ENCODE measurements around the gene STPG1.

The STPG1 gene

GRCh38 chr1:24390924-24391782, 22.4 kb downstream of the STPG1 start:
- Histone ChIP-seq H3K27ac (no peak overlapping the region), H3K4me3 (ENCODE audit: low read depth, low read length) (no peak overlapping the region), H3K27me3 (replicated peaks) (no peaks in the 10 kb centered on the region), H3K36me3 (replicated peaks) (no peaks in the 10 kb centered on the region)
- in situ Hi-C loops (cut with HindIII; ENCODE audit: low pct_ligation_motif_present, low sequenced_read_pairs): loop anchor here (10.0 kb wide), 1 partner anchor 196 kb away; no protein-coding TSS in a partner anchor
- peak; percentile 99 for TF ChIP-seq CTCF (IDR thresholded peaks at IDR 0.05; ENCODE audit: low read depth, low read length, missing control alignments)
- DNase-seq: peak; percentile 75

GRCh38 chr1:24389231-24389678, 24.3 kb downstream of the STPG1 start:
- Histone ChIP-seq H3K27me3 (replicated peaks) (no peaks in the 10 kb centered on the region), H3K27ac (no peak overlapping the region), H3K36me3 (replicated peaks) (no peaks in the 10 kb centered on the region), H3K4me3 (ENCODE audit: low read depth, low read length) (no peak overlapping the region)
- no peak for TF ChIP-seq CTCF (IDR thresholded peaks at IDR 0.05; ENCODE audit: low read depth, low read length, missing control alignments)
- DNase-seq: no peak
- in situ Hi-C loops (cut with HindIII; ENCODE audit: low pct_ligation_motif_present, low sequenced_read_pairs): no loop called here

GRCh38 chr1:24388331-24388885, 25.2 kb downstream of the STPG1 start:
- Histone ChIP-seq H3K27ac (no peak overlapping the region), H3K27me3 (replicated peaks) (no peaks in the 10 kb centered on the region), H3K36me3 (replicated peaks) (no peaks in the 10 kb centered on the region), H3K4me3 (ENCODE audit: low read depth, low read length) (no peak overlapping the region)
- DNase-seq: no peak
- in situ Hi-C loops (cut with HindIII; ENCODE audit: low pct_ligation_motif_present, low sequenced_read_pairs): no loop called here
- TF ChIP-seq CTCF (IDR thresholded peaks at IDR 0.05; ENCODE audit: low read depth, low read length, missing control alignments): no peak

- Histone ChIP-seq H3K27me3 (replicated peaks) (no peaks in the 10 kb centered on the region), H3K36me3 (replicated peaks) (no peaks in the 10 kb centered on the region), H3K27ac (no peak overlapping the region), H3K4me3 (ENCODE audit: low read depth, low read length) (no peak overlapping the region)
- in situ Hi-C loops (cut with HindIII; ENCODE audit: low pct_ligation_motif_present, low sequenced_read_pairs): no loop called here
- TF ChIP-seq CTCF (IDR thresholded peaks at IDR 0.05; ENCODE audit: low read depth, low read length, missing control alignments): no peak
- no peak for DNase-seq
These were observed 25.9 kb downstream of the STPG1 start for GRCh38 chr1:24387636-24388175.

GRCh38 chr1:24386931-24387330, 26.7 kb downstream of the STPG1 start:
- DNase-seq: no peak
- H3K36me3 ChIP-seq (replicated peaks): no peaks in the 10 kb centered on the region
- H3K4me3 ChIP-seq (ENCODE audit: low read depth, low read length): no peak overlapping the region
- in situ Hi-C loops (cut with HindIII; ENCODE audit: low pct_ligation_motif_present, low sequenced_read_pairs): no loop called here
- no peak overlapping the region for H3K27ac ChIP-seq
- TF ChIP-seq CTCF (IDR thresholded peaks at IDR 0.05; ENCODE audit: low read depth, low read length, missing control alignments): no peak
- H3K27me3 ChIP-seq (replicated peaks): no peaks in the 10 kb centered on the region
